Endothelial cell of umbilical vein (primary cell): ENCODE data around the gene PAK4. TPM values are rescaled to one million over a fixed set of nuclear protein-coding genes. Genes with fewer than 3 reads are reported as not detected.

ENCODE experiments used
- BruUV-seq: library from RNA; stranded (reverse); fragments of 400-500 nt; replicated peaks from 2 replicates; lab custom pipeline; 2021; lab: Mats Ljungman, UMichigan
- CTCF ChIA-PET: fragments of 300-600, 350-600 bp; sonication (Branson Sonifier 250); formaldehyde crosslinking; loops from one replicate; lab custom pipeline; 2021; ENCODE audit warnings: antibody characterized with exemption, inconsistent platforms; lab: Charles Lee
- POLR2A ChIA-PET: fragments of 300-600, 350-600 bp; sonication (Branson Sonifier 250); formaldehyde crosslinking; loops from one replicate; lab custom pipeline; 2021; ENCODE audit warnings: antibody characterized with exemption, inconsistent platforms; lab: Charles Lee
- DNase-seq: peaks from one replicate; pipeline ENCODE4 v3.0.0-alpha.2; 2011; ENCODE audit warnings: low read depth, low spot score
- FAIRE-seq: peaks from 2 replicates; lab custom pipeline; 2011; peaks lifted over from hg19 to GRCh38; lab: Jason Lieb, UNC
- H2AFZ ChIP-seq: 2 replicates; pipeline ENCODE4 v1.6.0; 2012; ENCODE audit warnings: low read depth, low read length, control low read depth, inconsistent platforms
- H3K27ac ChIP-seq: 2 replicates; pipeline ENCODE4 v1.5.1; 2011; ENCODE audit warnings: low read depth, mild to moderate bottlenecking, control low read depth, low read length, moderate library complexity; ENCODE audit not compliant: insufficient read depth
- H3K27me3 ChIP-seq, 2 experiments: 2 replicates each; pipeline versions ENCODE4 v1.6.0 to v1.6.1; 2011; ENCODE audit warnings: low read length in 2 of 2, mixed read lengths in 1 of 2; ENCODE audit not compliant: control insufficient read depth in 2 of 2, insufficient read depth in 2 of 2
- H3K36me3 ChIP-seq, 2 experiments: 2 replicates in 1 of 2; 3 replicates in 1 of 2; pipeline ENCODE4 v1.5.1; 2011; ENCODE audit warnings: low read length in 2 of 2, mild to moderate bottlenecking in 1 of 2, moderate library complexity in 1 of 2; ENCODE audit not compliant: control insufficient read depth in 2 of 2, insufficient read depth in 2 of 2; ENCODE audit errors: extremely low read depth in 1 of 2
- H3K4me1 ChIP-seq: 3 replicates; pipeline ENCODE4 v1.5.1; 2011; ENCODE audit warnings: mild to moderate bottlenecking, low read length; ENCODE audit not compliant: control insufficient read depth, insufficient read depth; ENCODE audit errors: extremely low read depth
- H3K4me2 ChIP-seq: 2 replicates; pipeline ENCODE4 v1.6.1; 2011; ENCODE audit warnings: low read length, control low read depth, mixed read lengths; ENCODE audit not compliant: insufficient read depth
- H3K4me3 ChIP-seq, 3 experiments: fragments of 200-600 bp in 1 of 3; sonication (generic), shearing (Covaris generic) in 1 of 3; replicated peaks in 1 of 3; 2 replicates each; pipeline ENCODE4 v1.5.1; 2011 to 2016; ENCODE audit warnings: control low read depth in 3 of 3, low read length in 3 of 3, mild to moderate bottlenecking in 2 of 3, inconsistent platforms in 1 of 3, low read depth in 1 of 3, moderate library complexity in 1 of 3; ENCODE audit not compliant: insufficient read depth in 1 of 3
- H3K79me2 ChIP-seq: 2 replicates; pipeline ENCODE4 v1.6.0; 2012; ENCODE audit warnings: low read length, inconsistent platforms; ENCODE audit not compliant: control insufficient read depth, insufficient read depth
- H3K9ac ChIP-seq: replicated peaks from 2 replicates; pipeline ENCODE3; 2011; ENCODE audit warnings: low read length, control low read depth; ENCODE audit not compliant: insufficient read depth; ENCODE audit errors: extremely low read depth
- H3K9me1 ChIP-seq: replicated peaks from 3 replicates; pipeline ENCODE4 v1.6.0; 2011; ENCODE audit warnings: mild to moderate bottlenecking, low read length; ENCODE audit not compliant: control insufficient read depth, insufficient read depth; ENCODE audit errors: extremely low read depth
- H3K9me3 ChIP-seq: replicated peaks from 2 replicates; pipeline ENCODE4 v1.5.1; 2012; ENCODE audit warnings: low read length, inconsistent platforms; ENCODE audit not compliant: control insufficient read depth, insufficient read depth
- H4K20me1 ChIP-seq: replicated peaks from 2 replicates; pipeline ENCODE3; 2011; ENCODE audit warnings: mild to moderate bottlenecking, low read length; ENCODE audit not compliant: control insufficient read depth, insufficient read depth; ENCODE audit errors: extremely low read depth
- CTCF ChIP-seq, 2 donors: IDR thresholded peaks; 1 replicate in 1 of 2; 2 replicates in 1 of 2; pipeline ENCODE4 v1.5.1; 2011; ENCODE audit warnings: low read length in 2 of 2, mild to moderate bottlenecking in 2 of 2, moderate library complexity in 2 of 2, control low read depth in 1 of 2, inconsistent platforms in 1 of 2, low read depth in 1 of 2; ENCODE audit not compliant: insufficient read depth in 1 of 2; ENCODE audit errors: extremely low read depth in 1 of 2
- EZH2 ChIP-seq: IDR thresholded peaks from 2 replicates; pipeline ENCODE4 v1.6.1; 2012; ENCODE audit warnings: borderline replicate concordance, low read depth, mild to moderate bottlenecking, moderate library complexity, low read length, inconsistent platforms; ENCODE audit not compliant: severe bottlenecking
- FOS ChIP-seq: IDR thresholded peaks from 2 replicates; pipeline ENCODE4 v1.6.1; 2011; ENCODE audit warnings: mild to moderate bottlenecking, low read length, moderate library complexity, borderline replicate concordance; ENCODE audit not compliant: insufficient read depth
- GATA2 ChIP-seq: IDR thresholded peaks from 2 replicates; pipeline ENCODE4 v1.7.0; 2011; ENCODE audit warnings: low read depth, mild to moderate bottlenecking, moderate library complexity, mixed read lengths, low read length; ENCODE audit not compliant: insufficient read length, insufficient read depth
- JUN ChIP-seq: IDR thresholded peaks from 2 replicates; pipeline ENCODE4 v1.6.1; 2011; ENCODE audit warnings: borderline replicate concordance, low read depth; ENCODE audit not compliant: insufficient read length, insufficient read depth
- MYC ChIP-seq: IDR thresholded peaks from one replicate; pipeline ENCODE4 v1.6.1; 2011; ENCODE audit warnings: mild to moderate bottlenecking, low read depth, low read length
- POLR2A ChIP-seq: IDR thresholded peaks from 2 replicates; pipeline ENCODE4 v1.6.1; 2012; ENCODE audit warnings: low read depth, mild to moderate bottlenecking, control low read depth, low read length
- POLR2AphosphoS5 ChIP-seq: IDR thresholded peaks from 2 replicates; pipeline ENCODE4 v1.6.1; 2012; ENCODE audit warnings: low read depth, mild to moderate bottlenecking, control low read depth, low read length, moderate library complexity; ENCODE audit not compliant: insufficient read depth
- dilution Hi-C: fragments of 300-500 bp; cut with MboI; formaldehyde crosslinking; loops from one replicate; pipeline ENCODE4 v1.15.0; 2019; ENCODE audit warnings: low sequenced_read_pairs; ENCODE audit not compliant: extremely low pct_ligation_motif_present
- intact Hi-C: fragments of 100-400 bp; cut with micrococcal nuclease; formaldehyde crosslinking; loops from one replicate; pipeline ENCODE4 v1.10.0; 2022
- polyA plus RNA-seq, 4 experiments: library from polyadenylated mRNA; depleted of rRNA in 3 of 4; stranded (reverse) in 3 of 4; unstranded in 1 of 4; fragments of >200 nt; gene quantifications; 2 replicates each; pipeline versions ENCODE4 v1.2.1 to v1.2.3, GENCODE V29; 2011 to 2012; ENCODE audit warnings: missing spikeins in 1 of 4
- total RNA-seq: library from RNA; stranded (reverse); gene quantifications from 2 replicates; pipeline ENCODE4 v1.2.3, GENCODE V29; 2021
- TF ChIP-seq, protein P1 (sequence below): IDR thresholded peaks from 2 replicates; pipeline ENCODE4 v1.6.1; 2011; ENCODE audit not compliant: insufficient read depth, insufficient read length

Gene PAK4
- total and polyA plus RNA-seq, 2 donors (not counting 3 experiments of a cell fraction or from before 2014, with no cell fraction given): 39.8 to 55.4 TPM

DNA sequence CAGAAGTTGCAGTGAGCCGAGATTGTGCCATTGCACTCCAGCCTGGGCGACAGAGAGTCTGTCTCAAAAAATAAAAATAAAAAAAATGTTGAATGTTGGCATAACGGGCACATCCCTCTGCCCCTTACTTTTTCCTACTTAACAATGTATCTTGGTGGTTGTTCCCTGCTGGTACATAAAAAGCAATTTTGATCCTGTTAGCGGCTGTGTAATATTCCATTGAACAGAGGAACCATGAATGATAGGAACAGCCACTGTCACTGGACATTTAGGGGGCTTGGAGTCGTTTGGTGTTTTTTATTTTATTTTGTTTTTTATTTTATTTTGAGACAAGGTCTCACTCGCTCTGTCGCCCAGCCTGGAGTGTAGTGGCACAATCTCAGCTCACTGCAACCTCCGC lies 60.8 kb downstream of the PAK4 start:
- intact Hi-C loops: loop anchor here (2.0 kb wide), 1 partner anchor 224 kb away; no protein-coding TSS in a partner anchor
- TF ChIP-seq JUN: no peak
- TF ChIP-seq GATA2: no peak
- TF ChIP-seq POLR2A: no peak
- no peak for TF ChIP-seq FOS
- no peak for TF ChIP-seq EZH2
- TF ChIP-seq, protein P1, sequence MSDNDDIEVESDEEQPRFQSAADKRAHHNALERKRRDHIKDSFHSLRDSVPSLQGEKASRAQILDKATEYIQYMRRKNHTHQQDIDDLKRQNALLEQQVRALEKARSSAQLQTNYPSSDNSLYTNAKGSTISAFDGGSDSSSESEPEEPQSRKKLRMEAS: no peak
- TF ChIP-seq POLR2AphosphoS5: no peak
- TF ChIP-seq MYC: no peak
- TF ChIP-seq CTCF (IDR thresholded peaks at IDR 0.05; ENCODE audit: extremely low read depth in 1 of 2, insufficient read depth in 1 of 2, low read depth in 1 of 2, low read length in 2 of 2): no peak
- H3K9me1 ChIP-seq: no peaks in the 10 kb centered on the region
- ChIA-PET CTCF (interaction anchor here (0.9 to 2.8 kb wide), 3 partner anchors 58 to 134 kb away, joined by 4 to 13 read pairs (median 11); no protein-coding TSS in a partner anchor), POLR2A (no interaction called here)
- no peak for FAIRE-seq
- no TSS peak for BruUV-seq
- no peak overlapping the region for H2AFZ ChIP-seq
- no peaks in the 10 kb centered on the region for H3K9me3 ChIP-seq
- DNase-seq: no peak
- no peaks in the 10 kb centered on the region for H4K20me1 ChIP-seq
- peaks cover 2 to 7% of the 10 kb centered on the region in 2 experiments for H3K27me3 ChIP-seq
- H3K4me2 ChIP-seq: no peak overlapping the region
- H3K79me2 ChIP-seq: no peaks in the 10 kb centered on the region
- no peak overlapping the region for H3K4me3 ChIP-seq
- H3K27ac ChIP-seq: no peak overlapping the region
- dilution Hi-C loops: no loop called here
- H3K4me1 ChIP-seq: peaks cover 5% of the 10 kb centered on the region
- no peaks in the 10 kb centered on the region for H3K36me3 ChIP-seq
- no peak overlapping the region for H3K9ac ChIP-seq
